Osteocyte (in vitro differentiated cells): ENCODE data around the gene RP9. TPM values are rescaled to one million over a fixed set of nuclear protein-coding genes. Genes with fewer than 3 reads are reported as not detected.

Experiments
- DNase-seq: peaks from one replicate; pipeline ENCODE4 v3.0.0; 2021; ENCODE audit warnings: mixed read lengths; ENCODE audit not compliant: unreplicated experiment; ENCODE audit errors: extremely low spot score
- H3K27ac Mint-ChIP-seq: one replicate; pipeline ENCODE4 v1.8.0; 2021; ENCODE audit warnings: mild to moderate bottlenecking, mixed read lengths; ENCODE audit not compliant: unreplicated experiment
- H3K27me3 Mint-ChIP-seq: one replicate; pipeline ENCODE4 v1.8.0; 2021; ENCODE audit warnings: mixed read lengths; ENCODE audit not compliant: unreplicated experiment
- H3K36me3 Mint-ChIP-seq: one replicate; pipeline ENCODE4 v1.8.0; 2021; ENCODE audit warnings: mixed read lengths; ENCODE audit not compliant: unreplicated experiment
- H3K4me1 Mint-ChIP-seq: one replicate; pipeline ENCODE4 v1.8.0; 2021; ENCODE audit warnings: mixed read lengths; ENCODE audit not compliant: unreplicated experiment
- H3K4me3 Mint-ChIP-seq: one replicate; pipeline ENCODE4 v1.8.0; 2021; ENCODE audit warnings: mild to moderate bottlenecking, moderate library complexity, mixed read lengths; ENCODE audit not compliant: unreplicated experiment
- H3K9me3 Mint-ChIP-seq: one replicate; pipeline ENCODE4 v1.8.0; 2021; ENCODE audit warnings: mixed read lengths; ENCODE audit not compliant: unreplicated experiment
- total RNA-seq: library from RNA; stranded (reverse); gene quantifications from 2 replicates; pipeline ENCODE4 v1.2.1, GENCODE V29; 2021
- TF ChIP-seq, protein P1 (sequence below): fragments of 200-600 bp; sonication (generic); IDR thresholded peaks from 2 replicates; pipeline ENCODE4 v1.5.0; 2021; ENCODE audit warnings: antibody characterized with exemption, mild to moderate bottlenecking, moderate library complexity

RP9 gene
- total RNA-seq, 1 donor from 2014 or later, result 18.9 TPM

DNA sequence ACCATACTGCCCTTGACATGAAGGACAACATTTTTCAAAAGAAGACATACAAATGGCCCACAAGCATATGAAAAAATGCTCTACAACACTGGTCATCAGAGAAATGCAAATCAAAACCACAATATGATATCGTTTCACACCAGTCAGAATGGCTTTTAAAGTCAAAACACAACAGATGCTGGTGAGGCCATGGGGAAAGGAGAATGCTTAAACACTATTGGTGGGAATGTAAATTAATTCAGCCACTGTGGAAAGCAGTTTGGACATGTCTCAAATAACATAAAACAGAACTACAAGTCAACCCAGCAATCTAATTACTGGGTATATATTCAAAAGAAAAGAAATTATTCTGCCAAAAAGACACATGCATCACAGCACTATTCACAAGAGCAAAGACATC is 42.4 kb downstream of the RP9 start:
- Mint-ChIP-seq H3K36me3 (peaks cover 21% of the 10 kb centered on the region), H3K27ac (no peak overlapping the region), H3K4me3 (no peak overlapping the region), H3K4me1 (peaks cover 14% of the 10 kb centered on the region), H3K27me3 (no peaks in the 10 kb centered on the region), H3K9me3 (peaks cover 29% of the 10 kb centered on the region)
- TF ChIP-seq, protein P1, sequence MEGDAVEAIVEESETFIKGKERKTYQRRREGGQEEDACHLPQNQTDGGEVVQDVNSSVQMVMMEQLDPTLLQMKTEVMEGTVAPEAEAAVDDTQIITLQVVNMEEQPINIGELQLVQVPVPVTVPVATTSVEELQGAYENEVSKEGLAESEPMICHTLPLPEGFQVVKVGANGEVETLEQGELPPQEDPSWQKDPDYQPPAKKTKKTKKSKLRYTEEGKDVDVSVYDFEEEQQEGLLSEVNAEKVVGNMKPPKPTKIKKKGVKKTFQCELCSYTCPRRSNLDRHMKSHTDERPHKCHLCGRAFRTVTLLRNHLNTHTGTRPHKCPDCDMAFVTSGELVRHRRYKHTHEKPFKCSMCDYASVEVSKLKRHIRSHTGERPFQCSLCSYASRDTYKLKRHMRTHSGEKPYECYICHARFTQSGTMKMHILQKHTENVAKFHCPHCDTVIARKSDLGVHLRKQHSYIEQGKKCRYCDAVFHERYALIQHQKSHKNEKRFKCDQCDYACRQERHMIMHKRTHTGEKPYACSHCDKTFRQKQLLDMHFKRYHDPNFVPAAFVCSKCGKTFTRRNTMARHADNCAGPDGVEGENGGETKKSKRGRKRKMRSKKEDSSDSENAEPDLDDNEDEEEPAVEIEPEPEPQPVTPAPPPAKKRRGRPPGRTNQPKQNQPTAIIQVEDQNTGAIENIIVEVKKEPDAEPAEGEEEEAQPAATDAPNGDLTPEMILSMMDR, result no peak
- DNase-seq, result no peak

DNA sequence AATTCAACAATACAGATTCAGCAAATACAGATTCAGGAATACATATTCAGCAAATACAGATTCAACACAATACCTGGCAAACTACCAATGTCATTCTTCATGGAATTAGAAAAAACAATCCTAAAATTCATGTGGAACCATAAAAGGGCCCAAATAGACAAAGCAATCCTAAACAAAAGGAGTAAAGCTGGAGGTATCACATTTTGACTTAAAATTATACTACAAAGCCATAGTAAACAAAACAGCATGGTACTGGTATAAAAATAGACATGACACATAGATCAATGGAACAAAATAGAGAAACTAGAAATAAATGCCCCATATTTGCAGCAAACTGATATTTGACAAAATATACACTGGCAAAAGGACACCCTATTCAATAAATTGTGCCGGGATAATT is 43.2 kb downstream of the RP9 start:
- H3K27me3 Mint-ChIP-seq, result no peaks in the 10 kb centered on the region
- peaks cover 21% of the 10 kb centered on the region for H3K36me3 Mint-ChIP-seq
- peaks cover 29% of the 10 kb centered on the region for H3K9me3 Mint-ChIP-seq

DNA sequence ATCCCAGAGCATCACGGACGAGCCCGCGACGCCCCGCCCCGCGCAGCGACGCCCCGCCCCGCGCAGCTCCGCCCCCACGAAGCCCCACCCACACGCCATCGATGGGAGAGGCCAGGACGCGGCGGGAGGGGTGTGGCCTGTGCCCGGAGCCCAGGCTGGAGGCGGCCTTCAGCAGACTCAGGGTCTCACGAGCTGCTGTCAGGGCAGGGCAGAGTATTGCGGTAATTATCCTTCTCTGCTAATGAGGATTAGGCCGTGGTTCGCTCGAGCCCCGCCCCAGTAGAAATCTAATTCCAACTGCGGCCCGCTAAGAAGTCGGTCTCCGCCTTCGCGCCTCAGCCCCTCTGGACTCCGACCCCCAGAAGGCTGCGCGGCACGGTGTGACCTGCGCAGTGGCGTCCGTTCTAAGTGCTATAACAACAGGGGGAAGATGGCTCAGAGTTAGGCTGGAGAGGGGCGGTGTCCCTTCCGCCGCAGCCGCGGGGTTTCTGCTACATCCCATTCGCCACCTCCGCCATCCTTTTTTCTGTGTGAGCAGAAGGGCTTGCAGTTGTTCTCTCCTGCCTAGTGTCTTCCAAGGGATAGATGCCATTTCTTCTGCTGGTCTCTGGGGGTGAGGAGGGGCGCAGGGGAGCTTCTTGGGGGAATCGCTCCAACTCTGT is 46.3 kb downstream of the RP9 start:
- peak; percentile 98 for DNase-seq
- Mint-ChIP-seq H3K9me3 (peaks cover 14% of the 10 kb centered on the region), H3K27ac (peak overlapping the region; percentile 93), H3K27me3 (no peaks in the 10 kb centered on the region), H3K36me3 (peaks cover 20% of the 10 kb centered on the region), H3K4me3 (peak overlapping the region; percentile 91), H3K4me1 (peaks cover 38% of the 10 kb centered on the region)
- TF ChIP-seq, protein P1, result no peak

More for the DNA sequence above, 43.2 kb downstream of the RP9 start:
- TF ChIP-seq, protein P1, result no peak
- Mint-ChIP-seq H3K4me1 (peaks cover 20% of the 10 kb centered on the region), H3K27ac (no peak overlapping the region), H3K4me3 (no peak overlapping the region)
- DNase-seq, result no peak

DNA sequence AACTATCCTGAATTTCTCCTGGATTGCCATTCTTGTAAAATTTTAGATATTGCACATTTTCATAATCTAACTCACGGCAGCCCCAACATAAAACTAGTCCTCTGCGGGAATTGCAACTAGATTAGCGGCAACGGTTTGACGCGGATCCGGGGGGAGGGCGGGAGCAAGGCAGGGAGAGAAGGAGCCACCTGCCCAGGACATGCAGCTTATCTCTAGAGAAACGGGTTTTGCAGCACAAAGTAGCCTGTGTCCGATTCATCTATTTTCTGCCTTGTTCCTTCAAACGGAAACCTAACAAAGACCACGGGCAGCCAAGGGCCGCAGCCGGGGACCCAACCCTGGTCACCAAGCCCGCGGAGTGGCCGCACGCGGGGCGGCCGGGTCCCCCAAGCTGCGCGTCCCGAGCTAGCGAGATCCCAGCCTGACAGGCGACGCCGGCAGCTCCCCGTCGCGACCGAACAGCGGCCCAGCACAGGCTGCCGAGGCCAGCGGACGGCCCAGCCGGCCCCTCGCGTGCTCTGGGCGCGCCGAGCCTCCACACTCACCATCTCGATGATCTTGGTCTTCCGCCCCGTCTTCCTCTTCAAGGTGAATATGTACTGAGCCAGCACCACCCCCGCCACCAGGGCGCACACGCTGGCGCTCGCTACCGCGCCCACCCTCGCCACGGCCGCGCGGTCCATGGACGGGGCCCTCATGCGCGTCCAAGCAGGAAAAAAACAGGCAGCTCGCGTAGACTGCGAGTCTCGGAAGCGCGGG is 47.0 kb downstream of the RP9 start, which contains the start of gene NT5C3A:
NT5C3A (minus strand) TSS at position 754 of the 759 bp plus-strand sequence; CDS start at position 683, 71 bp downstream.
- Mint-ChIP-seq H3K9me3 (peaks cover 14% of the 10 kb centered on the region), H3K36me3 (peaks cover 20% of the 10 kb centered on the region), H3K4me3 (peak within 1 kb of the TSS; percentile 91), H3K27ac (peak within 1 kb of the TSS; percentile 93), H3K4me1 (peaks cover 38% of the 10 kb centered on the region), H3K27me3 (no peaks in the 10 kb centered on the region)
- peak; percentile 86 for DNase-seq
- TF ChIP-seq, protein P1, result no peak

DNA sequence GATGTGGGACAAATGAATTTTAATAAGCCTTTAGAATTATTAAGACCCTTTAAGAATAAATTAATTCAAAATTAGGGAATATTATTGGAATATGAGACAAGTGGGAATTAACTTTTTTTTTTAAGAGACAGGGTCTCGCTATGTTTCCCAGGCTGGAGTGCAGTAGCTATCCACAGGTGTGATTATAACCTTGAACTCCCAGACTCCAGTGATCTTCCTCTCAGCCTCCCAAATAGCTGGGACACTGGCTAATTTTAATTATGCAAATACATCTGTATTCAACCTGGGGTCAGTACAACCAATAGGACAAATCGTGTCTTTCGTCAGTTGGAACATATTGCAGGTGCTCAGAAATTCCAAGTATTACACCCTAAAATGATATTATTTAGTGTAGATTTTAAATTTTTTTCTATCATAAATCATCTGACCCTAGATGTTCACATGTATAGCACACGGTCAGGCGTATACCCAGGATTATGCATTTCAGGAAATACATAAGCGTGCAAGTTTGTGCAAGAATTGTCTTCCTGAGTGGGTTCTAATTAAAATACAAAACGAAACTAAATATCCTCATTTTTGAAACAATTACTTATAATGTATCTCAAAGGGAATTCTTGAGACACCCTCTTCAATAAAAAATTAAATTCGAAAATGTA is 47.8 kb downstream of the RP9 start:
- DNase-seq, result no peak
- Mint-ChIP-seq H3K27me3 (no peaks in the 10 kb centered on the region), H3K27ac (peak overlapping the region; percentile 81), H3K9me3 (peaks cover 9% of the 10 kb centered on the region), H3K4me1 (peaks cover 38% of the 10 kb centered on the region), H3K36me3 (peaks cover 19% of the 10 kb centered on the region), H3K4me3 (peak overlapping the region; percentile 91)
- TF ChIP-seq, protein P1, result no peak
